ENCODE results near the gene RAB32.

GRCh38 chr6:146583966-146584365 is 40.3 kb downstream of the RAB32 start:
- TF ChIP-seq CTCF (IDR thresholded peaks at IDR 0.05 in 4 of 5, conservative IDR thresholded peaks at IDR 0.05 in 1 of 5) (no peak), POLR2A (IDR thresholded peaks at IDR 0.05) (no peak)
